ENCODE measurements around the gene EMB.
"Not testable (repeated sequence)": the region's sequence is repeated elsewhere in the genome, so short reads cannot be mapped to it uniquely, and the experiment has no call there.

Gene EMB

GRCh38 chr5:50431133-50431904 lies 9.8 kb downstream of the EMB start:
- not testable (repeated sequence) for H3K4me3 ChIP-seq (ENCODE audit: low read length); DNase-seq (ENCODE audit: low read depth, low spot score)

- H3K4me3 ChIP-seq (ENCODE audit: low read length); DNase-seq (ENCODE audit: low read depth, low spot score): not testable (repeated sequence)
Observed at GRCh38 chr5:50423100-50423799, 17.8 kb downstream of the EMB start.

GRCh38 chr5:50421184-50421950 lies 19.7 kb downstream of the EMB start:
- DNase-seq (ENCODE audit: low read depth, low spot score); H3K4me3 ChIP-seq (ENCODE audit: low read length): not testable (repeated sequence)

- no peak for DNase-seq (ENCODE audit: low read depth, low spot score)
- H3K4me3 ChIP-seq (ENCODE audit: low read length) = no peak overlapping the region
Observed at GRCh38 chr5:50420343-50420935, 20.6 kb downstream of the EMB start.

- H3K4me3 ChIP-seq (ENCODE audit: low read length); DNase-seq (ENCODE audit: low read depth, low spot score): not testable (repeated sequence)
Observed at GRCh38 chr5:50419656-50420055, 21.4 kb downstream of the EMB start.

GRCh38 chr5:50416637-50417036 lies 24.5 kb downstream of the EMB start:
- DNase-seq (ENCODE audit: low read depth, low spot score); H3K4me3 ChIP-seq (ENCODE audit: low read length): not testable (repeated sequence)

GRCh38 chr5:50415912-50416311 lies 25.2 kb downstream of the EMB start:
- no peak overlapping the region for H3K4me3 ChIP-seq (ENCODE audit: low read length)
- DNase-seq (ENCODE audit: low read depth, low spot score) = peak; percentile 91

- not testable (repeated sequence) for H3K4me3 ChIP-seq (ENCODE audit: low read length); DNase-seq (ENCODE audit: low read depth, low spot score)
Observed at GRCh38 chr5:50410932-50411331, 30.2 kb downstream of the EMB start.

GRCh38 chr5:50406877-50407276 lies 34.2 kb downstream of the EMB start:
- no peak overlapping the region for H3K4me3 ChIP-seq (ENCODE audit: low read length)
- no peak for DNase-seq (ENCODE audit: low read depth, low spot score)

GRCh38 chr5:50401336-50401735 lies 39.8 kb downstream of the EMB start:
- no peak overlapping the region for H3K4me3 ChIP-seq (ENCODE audit: low read length)
- no peak for DNase-seq (ENCODE audit: low read depth, low spot score)

GRCh38 chr5:50393925-50394609 lies 47.0 kb downstream of the EMB start:
- DNase-seq (ENCODE audit: low read depth, low spot score); H3K4me3 ChIP-seq (ENCODE audit: low read length): not testable (repeated sequence)

GRCh38 chr5:50392289-50392688 lies 48.8 kb downstream of the EMB start:
- not testable (repeated sequence) for DNase-seq (ENCODE audit: low read depth, low spot score); H3K4me3 ChIP-seq (ENCODE audit: low read length)

GRCh38 chr5:50384381-50384780 lies 56.7 kb downstream of the EMB start:
- H3K4me3 ChIP-seq (ENCODE audit: low read length) = not testable (repeated sequence)
- DNase-seq (ENCODE audit: low read depth, low spot score) = peak; percentile 84

GRCh38 chr5:50376696-50377095 lies 64.4 kb downstream of the EMB start:
- DNase-seq (ENCODE audit: low read depth, low spot score); H3K4me3 ChIP-seq (ENCODE audit: low read length): not testable (repeated sequence)

GRCh38 chr5:50369287-50370033 lies 71.6 kb downstream of the EMB start:
- not testable (repeated sequence) for DNase-seq (ENCODE audit: low read depth, low spot score); H3K4me3 ChIP-seq (ENCODE audit: low read length)

GRCh38 chr5:50365426-50366251 lies 75.4 kb downstream of the EMB start:
- no peak for DNase-seq (ENCODE audit: low read depth, low spot score)

GRCh38 chr5:50364535-50365309 lies 76.4 kb downstream of the EMB start:
- not testable (repeated sequence) for DNase-seq (ENCODE audit: low read depth, low spot score)

More at GRCh38 chr5:50365426-50366251, 75.4 kb downstream of the EMB start:
- no peak overlapping the region for H3K4me3 ChIP-seq (ENCODE audit: low read length)

More at GRCh38 chr5:50364535-50365309, 76.4 kb downstream of the EMB start:
- not testable (repeated sequence) for H3K4me3 ChIP-seq (ENCODE audit: low read length)
